ENCODE data around the gene RDH14.

RDH14 gene, protein sequence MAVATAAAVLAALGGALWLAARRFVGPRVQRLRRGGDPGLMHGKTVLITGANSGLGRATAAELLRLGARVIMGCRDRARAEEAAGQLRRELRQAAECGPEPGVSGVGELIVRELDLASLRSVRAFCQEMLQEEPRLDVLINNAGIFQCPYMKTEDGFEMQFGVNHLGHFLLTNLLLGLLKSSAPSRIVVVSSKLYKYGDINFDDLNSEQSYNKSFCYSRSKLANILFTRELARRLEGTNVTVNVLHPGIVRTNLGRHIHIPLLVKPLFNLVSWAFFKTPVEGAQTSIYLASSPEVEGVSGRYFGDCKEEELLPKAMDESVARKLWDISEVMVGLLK

GRCh38 chr2:18560031-18560796 lies at the start of gene RDH14:
TSS of gene RDH14 (minus strand) at chr2:18560653. CDS start at chr2:18560572, 81 bp downstream.
- peak; percentile 91 for DNase-seq

- DNase-seq, result no peak
These were observed 49.6 kb upstream of the RDH14 start for GRCh38 chr2:18610090-18610489.

GRCh38 chr2:18605115-18605514 lies 44.7 kb upstream of the RDH14 start:
- no peak for DNase-seq

- no peak for DNase-seq
These were observed 44.1 kb upstream of the RDH14 start for GRCh38 chr2:18604531-18604885.

DNA sequence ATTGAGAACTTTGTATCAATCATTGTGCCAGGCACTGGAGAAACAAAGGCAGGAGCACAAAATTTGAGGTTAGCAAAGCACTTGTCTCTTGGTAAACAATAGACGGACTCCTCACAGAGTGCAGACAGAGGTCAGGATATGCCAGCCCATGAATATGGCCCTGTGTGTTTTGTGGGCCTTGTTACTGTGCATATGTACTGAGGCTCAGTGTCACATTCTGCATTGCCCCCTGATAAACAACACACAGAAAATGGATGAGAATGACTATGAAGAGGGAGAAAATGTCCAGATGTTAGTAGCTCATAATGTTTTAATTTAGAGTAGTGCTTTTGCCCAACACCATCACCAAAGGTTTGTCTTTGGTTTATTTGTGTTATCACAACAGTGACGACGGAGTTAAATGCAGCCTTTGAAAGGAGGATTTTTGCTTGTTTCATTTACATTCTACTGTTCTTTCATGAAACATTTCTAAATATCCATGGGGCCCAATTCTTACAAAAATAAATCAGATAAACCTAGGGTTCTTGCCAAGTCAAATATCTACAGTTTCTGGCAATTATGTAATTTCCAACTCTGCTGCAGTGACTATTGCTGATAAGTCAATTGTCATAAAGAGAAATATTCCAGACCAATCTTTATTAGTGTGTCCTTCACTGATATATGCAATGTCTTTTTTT lies 43.5 kb upstream of the RDH14 start:
- no peak for DNase-seq

GRCh38 chr2:18602298-18602697 lies 41.8 kb upstream of the RDH14 start:
- no peak for DNase-seq

GRCh38 chr2:18600255-18600613 lies 39.8 kb upstream of the RDH14 start:
- no peak for DNase-seq

DNA sequence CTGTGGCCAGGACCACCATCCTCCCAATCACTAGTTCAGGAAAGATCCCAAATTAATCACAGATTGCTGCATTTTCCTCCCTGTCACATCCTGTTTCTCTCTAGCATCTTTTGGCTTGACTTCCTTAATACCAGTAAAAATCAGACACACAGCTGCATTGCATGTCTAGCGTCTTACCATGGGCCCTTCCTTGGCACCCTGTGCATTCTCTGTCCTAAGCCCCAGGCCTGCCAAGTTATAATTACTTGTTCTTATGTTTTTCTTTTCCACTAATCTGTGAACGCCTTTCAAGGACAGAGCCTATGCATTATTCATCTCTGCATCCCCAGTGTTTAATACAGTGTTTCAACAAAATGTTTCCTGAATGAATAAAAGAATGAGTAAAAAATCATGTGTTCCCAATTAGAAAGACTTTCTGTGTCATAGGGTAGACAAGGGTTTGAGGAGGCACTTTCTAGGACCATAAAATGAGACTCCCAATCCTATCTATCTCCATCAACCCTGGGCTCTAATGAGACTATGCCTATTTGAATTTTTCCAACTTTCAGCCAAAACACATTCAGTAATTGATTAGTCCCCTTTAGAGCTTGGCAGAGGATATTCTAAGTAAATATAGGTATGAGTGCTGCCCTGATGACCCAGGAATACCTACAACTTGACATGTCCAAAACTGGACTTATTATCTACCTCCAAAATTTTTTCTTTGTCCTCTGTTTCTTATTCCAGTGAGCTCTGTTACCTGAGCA lies 39.2 kb upstream of the RDH14 start:
- no peak for DNase-seq

DNA sequence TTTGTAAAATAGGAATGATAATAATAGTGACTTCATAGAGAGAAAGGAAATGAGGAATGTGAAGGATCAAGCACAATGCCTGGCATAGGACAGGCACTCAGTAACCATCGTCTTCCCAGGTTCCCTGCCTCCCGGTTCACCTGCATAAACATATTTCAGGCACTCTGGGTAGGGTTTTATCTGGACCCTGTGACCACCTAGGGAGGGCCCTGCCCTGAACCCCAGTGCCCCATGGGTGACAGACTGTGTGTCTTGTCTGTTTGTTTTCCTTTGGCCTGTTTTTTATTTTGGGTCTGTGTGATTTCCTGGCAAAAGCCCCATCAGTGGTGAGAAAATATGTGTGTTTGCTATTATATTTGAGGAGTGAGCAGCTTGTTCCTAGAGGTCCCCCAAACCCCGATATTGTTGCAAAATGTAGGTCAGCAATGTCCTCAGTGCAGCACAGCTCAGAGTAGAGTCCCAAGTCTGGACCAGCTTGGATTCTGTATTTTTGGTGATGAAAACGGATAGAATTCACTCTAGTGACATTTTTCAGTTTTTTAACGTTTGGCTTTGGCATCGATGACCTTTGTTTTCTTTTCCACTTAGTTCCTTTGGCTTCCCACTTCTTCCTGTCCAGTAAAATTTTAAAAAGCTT lies 38.5 kb upstream of the RDH14 start:
- no peak for DNase-seq

GRCh38 chr2:18597618-18598017 lies 37.2 kb upstream of the RDH14 start:
- no peak for DNase-seq

GRCh38 chr2:18596993-18597392 lies 36.5 kb upstream of the RDH14 start:
- DNase-seq, result no peak

GRCh38 chr2:18593496-18593895 lies 33.0 kb upstream of the RDH14 start:
- DNase-seq, result no peak

GRCh38 chr2:18592372-18592771 lies 31.9 kb upstream of the RDH14 start:
- DNase-seq, result no peak

DNA sequence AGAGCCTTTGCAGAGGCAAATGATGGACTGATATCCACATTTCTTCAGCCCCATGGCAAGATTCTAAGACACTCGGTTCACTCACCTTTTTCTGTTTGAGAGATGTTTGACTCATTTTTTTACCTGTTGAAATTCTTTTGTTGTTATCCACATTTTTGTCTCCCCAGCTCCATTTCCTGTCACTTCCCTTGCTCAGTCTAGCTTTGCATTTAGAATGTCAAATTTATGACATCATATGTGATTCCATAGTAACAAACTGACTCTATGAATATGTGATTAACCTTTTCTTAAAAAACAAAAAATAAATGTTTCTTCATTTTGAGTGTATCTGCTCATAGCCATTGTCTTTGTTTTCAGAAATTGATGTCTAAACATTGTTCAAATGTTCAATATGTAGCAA lies 28.9 kb upstream of the RDH14 start, which contains the start of gene NT5C1B:
Gene NT5C1B, minus strand, starts transcription at position 216 of the 400 bp plus-strand sequence. Its CDS starts 101 bp downstream, at position 115.
- DNase-seq, result no peak

- no peak for DNase-seq
These were observed 28.3 kb upstream of the RDH14 start for GRCh38 chr2:18588802-18589201.

GRCh38 chr2:18588049-18588448 lies 27.6 kb upstream of the RDH14 start:
- DNase-seq, result no peak

DNA sequence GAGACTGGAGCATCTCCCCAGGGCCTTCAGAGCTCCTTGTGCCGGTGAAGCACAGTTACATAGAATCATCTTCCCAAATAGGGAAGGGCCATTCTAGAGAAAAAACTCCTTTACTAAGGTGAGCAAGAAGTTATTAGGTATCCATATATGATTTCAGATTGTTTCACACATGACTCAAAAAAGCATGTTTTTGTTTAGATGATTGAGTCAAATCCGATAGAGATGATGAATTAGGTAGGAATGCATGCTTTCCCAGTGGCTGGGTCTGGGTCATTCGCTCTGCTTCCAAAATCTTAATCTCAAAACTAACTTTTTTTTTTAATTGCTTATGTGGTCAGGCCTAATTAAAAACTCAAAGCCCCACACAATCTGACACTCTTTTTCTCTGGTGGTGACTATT lies 25.1 kb upstream of the RDH14 start:
- no peak for DNase-seq

DNA sequence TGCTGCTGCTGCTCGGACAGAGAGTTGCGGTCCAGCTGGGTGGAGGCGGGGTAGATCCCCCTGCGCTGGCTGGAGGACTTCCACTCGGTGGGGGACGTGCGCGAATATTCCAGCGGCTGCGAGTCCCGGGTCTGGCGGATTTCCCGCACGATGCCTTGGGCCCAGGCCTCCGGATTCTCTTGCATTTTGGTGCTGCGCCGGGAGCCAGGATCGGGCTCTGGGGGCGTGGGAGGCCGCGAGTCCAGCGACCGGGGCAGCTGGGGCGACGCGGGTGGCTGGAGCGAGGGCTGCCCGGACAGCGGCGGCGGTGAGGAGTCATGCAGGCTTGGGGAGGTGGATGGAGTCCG lies 24.1 kb upstream of the RDH14 start:
- DNase-seq, result no peak

- no peak for DNase-seq
These were observed 23.6 kb upstream of the RDH14 start for GRCh38 chr2:18583905-18584607.

DNA sequence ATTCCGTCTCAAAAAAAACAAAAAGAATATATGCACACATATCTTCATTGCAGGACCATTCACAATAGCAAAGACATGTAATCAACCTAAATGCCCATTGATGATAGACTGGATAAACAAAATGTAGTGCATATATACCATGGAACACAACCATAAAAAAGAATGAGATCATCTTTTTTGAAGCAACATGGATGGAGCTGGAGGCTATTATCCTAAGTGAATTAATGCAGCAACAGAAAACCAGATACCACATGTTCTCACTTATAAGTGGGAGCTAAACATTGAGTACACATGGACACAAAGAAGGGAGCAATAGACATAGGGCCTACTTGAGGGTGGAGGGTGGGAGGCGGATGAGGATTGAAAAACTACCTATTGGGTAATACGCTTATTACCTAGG lies 20.2 kb upstream of the RDH14 start:
- no peak for DNase-seq

DNA sequence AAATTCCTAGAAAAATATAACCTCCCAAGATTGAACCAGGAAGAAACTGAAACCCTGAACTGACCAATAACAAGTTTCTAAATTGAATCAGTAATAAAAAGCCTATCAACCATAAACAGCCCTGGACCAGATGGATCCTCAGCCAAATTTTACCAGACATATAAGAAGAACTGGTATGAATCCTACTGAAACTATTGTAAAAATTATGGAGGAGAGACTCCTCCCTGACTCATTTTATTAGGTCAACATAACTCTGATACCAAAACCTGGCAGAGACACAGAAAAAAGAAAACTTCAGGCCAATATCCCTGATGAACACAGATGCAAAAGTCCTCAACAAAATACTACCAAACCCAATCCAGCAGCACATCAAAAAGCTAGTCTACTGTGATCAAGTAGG lies 17.6 kb upstream of the RDH14 start:
- DNase-seq, result no peak

DNA sequence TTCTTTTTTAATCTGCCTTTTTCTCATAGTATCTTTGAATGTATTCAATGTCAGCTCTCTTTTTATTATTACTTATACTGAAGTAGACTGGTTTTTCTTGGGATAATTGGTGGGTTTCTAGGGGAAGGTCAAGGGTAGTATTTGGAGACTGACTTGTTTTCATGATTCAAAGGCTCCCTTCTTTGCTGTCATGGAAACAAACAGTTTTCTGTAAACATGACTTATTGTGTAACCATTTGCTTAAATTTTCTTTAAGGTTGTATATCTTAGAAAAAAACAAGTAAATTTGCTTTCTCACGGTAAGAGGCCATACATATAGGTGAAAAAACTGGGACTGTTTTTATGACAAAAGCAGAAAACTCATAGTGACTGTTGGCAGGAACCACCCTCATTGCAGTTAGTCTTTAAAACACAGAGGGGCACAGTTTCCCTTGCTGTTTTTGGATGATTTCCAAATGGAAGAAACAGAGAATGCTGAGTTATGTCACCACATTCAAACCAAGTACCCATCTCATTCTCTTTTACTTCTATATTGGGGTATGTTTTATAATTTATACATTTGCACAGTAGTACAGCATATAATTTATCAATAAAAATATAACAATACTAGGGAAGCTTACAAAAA lies 5.8 kb upstream of the RDH14 start:
- DNase-seq, result no peak

Measured in activated CD4-positive, alpha-beta T cell treated with anti-CD3 and anti-CD28 coated beads, Interleukin-2, amount 50 U/mL, for 1 hour (primary cell).